H9 (cell line): ENCODE data around the gene TEX13D. TPM values are rescaled to one million over a fixed set of nuclear protein-coding genes. Genes with fewer than 3 reads are reported as not detected.

Source experiments
- DNase-seq: peaks from one replicate; pipeline ENCODE4 v3.0.0-alpha.2; 2017
- H2AFZ ChIP-seq: one replicate; pipeline ENCODE4 v1.6.1; 2013; ENCODE audit warnings: mild to moderate bottlenecking, low read length, control low read depth, moderate library complexity
- H2AK5ac ChIP-seq: 2 replicates; pipeline ENCODE4 v1.6.1; 2013; ENCODE audit warnings: low read length, control low read depth, mixed read lengths; ENCODE audit not compliant: insufficient read length
- H2BK120ac ChIP-seq: one replicate; pipeline ENCODE4 v1.6.1; 2013; ENCODE audit warnings: low read depth, mild to moderate bottlenecking, low read length, control low read depth, inconsistent platforms; ENCODE audit not compliant: poor library complexity, severe bottlenecking
- H2BK12ac ChIP-seq: 2 replicates; pipeline ENCODE4 v1.6.1; 2013; ENCODE audit warnings: low read length, control low read depth, mixed read lengths, low read depth; ENCODE audit not compliant: insufficient read length
- H2BK15ac ChIP-seq: 2 replicates; pipeline ENCODE4 v1.6.1; 2013; ENCODE audit warnings: low read depth, low read length, control low read depth
- H2BK20ac ChIP-seq: one replicate; pipeline ENCODE4 v1.6.1; 2013; ENCODE audit warnings: low read depth, mild to moderate bottlenecking, low read length, control low read depth, inconsistent platforms; ENCODE audit not compliant: poor library complexity, severe bottlenecking
- H2BK5ac ChIP-seq: 2 replicates; pipeline ENCODE4 v1.6.1; 2013; ENCODE audit warnings: low read length, control low read depth, mixed read lengths; ENCODE audit not compliant: insufficient read length
- H3K14ac ChIP-seq: 2 replicates; pipeline ENCODE4 v1.6.1; 2013; ENCODE audit warnings: low read length, control low read depth; ENCODE audit not compliant: insufficient read depth
- H3K18ac ChIP-seq: 2 replicates; pipeline ENCODE4 v1.6.1; 2013; ENCODE audit warnings: low read depth, mild to moderate bottlenecking, mixed read lengths, low read length, control low read depth; ENCODE audit not compliant: insufficient read length
- H3K23ac ChIP-seq: 2 replicates; pipeline ENCODE4 v1.6.1; 2013; ENCODE audit warnings: low read length, control low read depth, mixed read lengths, low read depth; ENCODE audit not compliant: insufficient read length
- H3K23me2 ChIP-seq: 2 replicates; pipeline ENCODE4 v1.6.1; 2013; ENCODE audit warnings: low read depth, mild to moderate bottlenecking, mixed read lengths, low read length, control low read depth; ENCODE audit not compliant: insufficient read length, poor library complexity, severe bottlenecking
- H3K27ac ChIP-seq: 2 replicates; pipeline ENCODE4 v1.5.1; 2013; ENCODE audit warnings: low read length, control low read depth, mixed read lengths, low read depth; ENCODE audit not compliant: insufficient read length
- H3K27me3 ChIP-seq: 2 replicates; pipeline ENCODE4 v1.6.1; 2013; ENCODE audit warnings: low read length, control low read depth, inconsistent platforms; ENCODE audit not compliant: insufficient read depth
- H3K4ac ChIP-seq: 2 replicates; pipeline ENCODE4 v1.6.1; 2013; ENCODE audit warnings: low read depth, mild to moderate bottlenecking, control low read depth, inconsistent platforms, low read length, moderate library complexity
- H3K4me1 ChIP-seq: 2 replicates; pipeline ENCODE4 v1.6.1; 2013; ENCODE audit warnings: low read length, control low read depth, inconsistent platforms; ENCODE audit not compliant: insufficient read depth
- H3K4me2 ChIP-seq: 2 replicates; pipeline ENCODE4 v1.6.1; 2013; ENCODE audit warnings: low read length, control low read depth, mixed read lengths; ENCODE audit not compliant: insufficient read length, insufficient read depth
- H3K56ac ChIP-seq: 2 replicates; pipeline ENCODE4 v1.6.1; 2013; ENCODE audit warnings: low read depth, mild to moderate bottlenecking, mixed read lengths, low read length, control low read depth; ENCODE audit not compliant: insufficient read length
- H3K79me1 ChIP-seq: 2 replicates; pipeline ENCODE4 v1.6.1; 2013; ENCODE audit warnings: low read depth, mild to moderate bottlenecking, moderate library complexity, low read length, control low read depth, inconsistent platforms; ENCODE audit not compliant: insufficient read depth, poor library complexity, severe bottlenecking
- H3K79me2 ChIP-seq: 2 replicates; pipeline ENCODE4 v1.6.1; 2013; ENCODE audit warnings: low read length, control low read depth, inconsistent platforms; ENCODE audit not compliant: insufficient read depth
- H3K9ac ChIP-seq: 2 replicates; pipeline ENCODE4 v1.6.1; 2013; ENCODE audit warnings: low read length, control low read depth, mixed read lengths; ENCODE audit not compliant: insufficient read length; ENCODE audit errors: extremely low read depth
- H3K9me3 ChIP-seq: one replicate; pipeline ENCODE4 v1.6.1; 2013; ENCODE audit warnings: low read depth, low read length, inconsistent platforms; ENCODE audit not compliant: control insufficient read depth
- H3T11ph ChIP-seq: one replicate; pipeline ENCODE4 v1.6.1; 2013; ENCODE audit warnings: mild to moderate bottlenecking, low read length, control low read depth, inconsistent platforms
- H4K20me1 ChIP-seq: one replicate; pipeline ENCODE4 v1.6.1; 2013; ENCODE audit not compliant: control insufficient read depth, insufficient read length, insufficient read depth
- H4K5ac ChIP-seq: 2 replicates; pipeline ENCODE4 v1.6.1; 2013; ENCODE audit warnings: low read depth, mild to moderate bottlenecking, mixed read lengths, low read length, control low read depth; ENCODE audit not compliant: insufficient read length
- H4K8ac ChIP-seq: replicated peaks from 2 replicates; pipeline ENCODE4 v1.6.1; 2013; ENCODE audit warnings: low read length, control low read depth, mixed read lengths, low read depth; ENCODE audit not compliant: insufficient read length
- H4K91ac ChIP-seq: 2 replicates; pipeline ENCODE4 v1.6.1; 2013; ENCODE audit warnings: low read depth, mild to moderate bottlenecking, moderate library complexity, mixed read lengths, low read length, control low read depth; ENCODE audit not compliant: insufficient read length
- H3K27ac Mint-ChIP-seq, 3 experiments: 2 replicates in 2 of 3; 3 replicates in 1 of 3; pipeline ENCODE4 v1.8.0; 2020 to 2021; ENCODE audit warnings: mixed read lengths in 3 of 3, mild to moderate bottlenecking in 1 of 3, moderate library complexity in 1 of 3
- H3K27me3 Mint-ChIP-seq: 2 replicates; pipeline ENCODE4 v1.8.0; 2021; ENCODE audit warnings: low read depth, mild to moderate bottlenecking, moderate library complexity, mixed read lengths
- H3K36me3 Mint-ChIP-seq, 3 experiments: 2 replicates in 2 of 3; 3 replicates in 1 of 3; pipeline ENCODE4 v1.8.0; 2020 to 2021; ENCODE audit warnings: low read depth in 3 of 3, mixed read lengths in 3 of 3; ENCODE audit not compliant: insufficient read depth in 1 of 3
- H3K4me1 Mint-ChIP-seq, 2 experiments: 2 replicates each; pipeline ENCODE4 v1.8.0; 2020; ENCODE audit warnings: mixed read lengths in 2 of 2
- H3K4me3 Mint-ChIP-seq, 2 experiments: 2 replicates in 1 of 2; 3 replicates in 1 of 2; pipeline ENCODE4 v1.8.0; 2020 to 2021; ENCODE audit warnings: mild to moderate bottlenecking in 2 of 2, mixed read lengths in 2 of 2, moderate library complexity in 1 of 2
- H3K9me3 Mint-ChIP-seq, 2 experiments: 2 replicates in 1 of 2; 3 replicates in 1 of 2; pipeline ENCODE4 v1.8.0; 2020; ENCODE audit warnings: mild to moderate bottlenecking in 2 of 2, mixed read lengths in 2 of 2, moderate library complexity in 1 of 2
- CTCF ChIP-seq: fragments of 200-600 bp; sonication (generic); conservative IDR thresholded peaks from 3 replicates; pipeline ENCODE4 v1.8.0; 2021; ENCODE audit warnings: antibody characterized with exemption, mild to moderate bottlenecking
- WGBS: extraction: QIAGEN DNeasy Blood & Tissue Kit; methylation state at CpG from one replicate; pipeline ENCODE4 v1.1.7; 2013; ENCODE audit warnings: missing lambda C conversion rate, low lambda C conversion rate, mixed read lengths; ENCODE audit not compliant: insufficient read length; ENCODE audit errors: extremely low coverage; 5-methylcytosine and 5-hydroxymethylcytosine counted together
- total RNA-seq: library from RNA; stranded (reverse); gene quantifications from 2 replicates; pipeline ENCODE4 v1.2.1, GENCODE V29; 2021

TEX13D gene
- total RNA-seq, 1 experiment from 2014 or later, result 0.15 TPM

GRCh38 chrX:124289443-124289842, 43.0 kb upstream of the TEX13D start:
- no peaks in the 10 kb centered on the region for H3K79me1 ChIP-seq
- DNase-seq, result no peak

More at GRCh38 chrX:124289443-124289842, 43.0 kb upstream of the TEX13D start:
- H4K20me1 ChIP-seq, result no peaks in the 10 kb centered on the region
- H3K9me3 ChIP-seq, result peaks cover 5% of the 10 kb centered on the region
- H3K9ac ChIP-seq, result no peak overlapping the region
- H3K79me2 ChIP-seq, result no peaks in the 10 kb centered on the region
- no peak for TF ChIP-seq CTCF
- H4K5ac ChIP-seq, result no peak overlapping the region
- H3K18ac ChIP-seq, result no peak overlapping the region
- Mint-ChIP-seq H3K27ac (peak overlapping the region; percentile 2 to 88 (median 72); a peak in 3 of 7 replicates), H3K36me3 (peaks cover 0 to 2% (median 0%) of the 10 kb centered on the region in 3 experiments; a peak in 1 of 7 replicates), H3K4me3 (no peak overlapping the region), H3K9me3 (peaks cover 1 to 2% of the 10 kb centered on the region in 2 experiments; a peak in 1 of 5 replicates), H3K4me1 (peaks cover 26 to 27% of the 10 kb centered on the region in 2 experiments), H3K27me3 (no peaks in the 10 kb centered on the region)
- no peak overlapping the region for H4K91ac ChIP-seq
- no peaks in the 10 kb centered on the region for H3K27me3 ChIP-seq
- H3K23ac ChIP-seq, result no peak overlapping the region
- H2BK120ac ChIP-seq, result no peak overlapping the region
- H2BK20ac ChIP-seq, result no peak overlapping the region
- H3K4ac ChIP-seq, result no peak overlapping the region
- no peak overlapping the region for H2AK5ac ChIP-seq
- H3K27ac ChIP-seq, result no peak overlapping the region
- no peaks in the 10 kb centered on the region for H3K23me2 ChIP-seq
- no peak overlapping the region for H3K56ac ChIP-seq
- H2AFZ ChIP-seq, result no peak overlapping the region
- H2BK15ac ChIP-seq, result no peak overlapping the region
- H2BK12ac ChIP-seq, result no peak overlapping the region
- WGBS, result no CpG with 5 or more reads among the region's 4 CpGs
- H3K4me1 ChIP-seq, result no peaks in the 10 kb centered on the region
- H4K8ac ChIP-seq, result no peak overlapping the region
- H3K14ac ChIP-seq, result no peak overlapping the region
- no peak overlapping the region for H3K4me2 ChIP-seq
- H2BK5ac ChIP-seq, result no peak overlapping the region
- H3T11ph ChIP-seq, result no peak overlapping the region
